HG03135 (cell line): ENCODE results near the gene BPIFB3.

Source experiments
- ATAC-seq: cut with Tn5 transposase; IDR thresholded peaks from one replicate; pipeline ENCODE4 v1.9.1; 2021; ENCODE audit warnings: mild to moderate bottlenecking, moderate library complexity; ENCODE audit not compliant: unreplicated experiment

BPIFB3 gene

GRCh38 chr20:33059741-33060390, 6.2 kb downstream of the BPIFB3 start:
- ATAC-seq, result no peak

- ATAC-seq, result no peak
These were observed 7.9 kb downstream of the BPIFB3 start for GRCh38 chr20:33061658-33062028.

- ATAC-seq, result no peak
These were observed 8.6 kb downstream of the BPIFB3 start for GRCh38 chr20:33062105-33062824.

GRCh38 chr20:33062825-33063149, 9.1 kb downstream of the BPIFB3 start:
- no peak for ATAC-seq

GRCh38 chr20:33063271-33063670, 9.6 kb downstream of the BPIFB3 start:
- no peak for ATAC-seq

GRCh38 chr20:33064572-33065287, 11.0 kb downstream of the BPIFB3 start:
- no peak for ATAC-seq

- no peak for ATAC-seq
These were observed 12.1 kb downstream of the BPIFB3 start for GRCh38 chr20:33065785-33066184.

GRCh38 chr20:33067806-33068205, 14.1 kb downstream of the BPIFB3 start:
- no peak for ATAC-seq

GRCh38 chr20:33068251-33068939, 14.7 kb downstream of the BPIFB3 start:
- ATAC-seq, result no peak

- ATAC-seq, result no peak
These were observed 16.0 kb downstream of the BPIFB3 start for GRCh38 chr20:33069673-33070072.

GRCh38 chr20:33070111-33071053, 16.7 kb downstream of the BPIFB3 start:
- ATAC-seq, result no peak

- ATAC-seq, result no peak
These were observed 17.5 kb downstream of the BPIFB3 start for GRCh38 chr20:33071198-33071597.

GRCh38 chr20:33072362-33072761, 18.7 kb downstream of the BPIFB3 start:
- ATAC-seq, result no peak

- no peak for ATAC-seq
These were observed 19.1 kb downstream of the BPIFB3 start for GRCh38 chr20:33072813-33073212.

GRCh38 chr20:33074675-33075074, 21.0 kb downstream of the BPIFB3 start:
- ATAC-seq, result no peak

GRCh38 chr20:33075281-33075680, 21.6 kb downstream of the BPIFB3 start:
- ATAC-seq, result no peak

- no peak for ATAC-seq
These were observed 23.1 kb downstream of the BPIFB3 start for GRCh38 chr20:33076662-33077372.

- no peak for ATAC-seq
These were observed 25.6 kb downstream of the BPIFB3 start, which contains the start of gene BPIFB4 for GRCh38 chr20:33079259-33079658. Gene BPIFB4 (plus strand): TSS chr20:33079643. CDS start chr20:33081527, 1,884 bp downstream.

- no peak for ATAC-seq
These were observed 27.9 kb downstream of the BPIFB3 start for GRCh38 chr20:33081411-33082154.
